Activated CD4-positive, alpha-beta T cell treated with anti-CD3 and anti-CD28 coated beads, Interleukin-2, amount 50 U/mL, for 16 hours (primary cell): Measurements from ENCODE around the gene IKZF2.
A peak's percentile ranks its signal among the peaks of the same experiment; 100 is the strongest.

Source experiments
- DNase-seq: peaks from one replicate; pipeline ENCODE4 v3.0.0-alpha.2; 2020

The IKZF2 gene

GRCh38 chr2:213152065-213152794 lies 818 bp upstream of the IKZF2 start:
- peak; percentile 14 for DNase-seq

GRCh38 chr2:213150315-213151097 lies 906 bp downstream of the IKZF2 start:
- DNase-seq, result no peak

GRCh38 chr2:213149949-213150314 lies 1.5 kb downstream of the IKZF2 start:
- DNase-seq, result no peak

GRCh38 chr2:213149294-213149875 lies 2.0 kb downstream of the IKZF2 start:
- DNase-seq, result no peak

GRCh38 chr2:213148572-213149261 lies 2.7 kb downstream of the IKZF2 start:
- DNase-seq, result no peak

- no peak for DNase-seq
Measured at GRCh38 chr2:213147538-213147937, 3.9 kb downstream of the IKZF2 start.

GRCh38 chr2:213145715-213146242 lies 5.6 kb downstream of the IKZF2 start:
- no peak for DNase-seq

- DNase-seq, result no peak
Measured at GRCh38 chr2:213137064-213137463, 14.3 kb downstream of the IKZF2 start.

- no peak for DNase-seq
Measured at GRCh38 chr2:213129311-213129710, 22.1 kb downstream of the IKZF2 start.

GRCh38 chr2:213125646-213126347 lies 25.6 kb downstream of the IKZF2 start:
- no peak for DNase-seq

- DNase-seq, result no peak
Measured at GRCh38 chr2:213122725-213123124, 28.7 kb downstream of the IKZF2 start.

- DNase-seq, result no peak
Measured at GRCh38 chr2:213121690-213122089, 29.7 kb downstream of the IKZF2 start.

GRCh38 chr2:213119061-213119809 lies 32.2 kb downstream of the IKZF2 start:
- peak; percentile 62 for DNase-seq

- DNase-seq, result no peak
Measured at GRCh38 chr2:213108308-213108707, 43.1 kb downstream of the IKZF2 start.

- no peak for DNase-seq
Measured at GRCh38 chr2:213107728-213108127, 43.7 kb downstream of the IKZF2 start.

- DNase-seq, result no peak
Measured at GRCh38 chr2:213105212-213105611, 46.2 kb downstream of the IKZF2 start.

GRCh38 chr2:213104903-213105202 lies 46.6 kb downstream of the IKZF2 start:
- no peak for DNase-seq

- peak; percentile 10 for DNase-seq
Measured at GRCh38 chr2:213104092-213104902, 47.1 kb downstream of the IKZF2 start.

GRCh38 chr2:213101692-213102460 lies 49.5 kb downstream of the IKZF2 start:
- peak; percentile 15 for DNase-seq

- DNase-seq, result no peak
Measured at GRCh38 chr2:213101109-213101508, 50.3 kb downstream of the IKZF2 start.
